HG03196 (cell line): ENCODE data around the gene KNDC1.

Experiments
- ATAC-seq: cut with Tn5 transposase; IDR thresholded peaks from one replicate; pipeline ENCODE4 v1.9.1; 2021; ENCODE audit not compliant: unreplicated experiment

Gene KNDC1

DNA sequence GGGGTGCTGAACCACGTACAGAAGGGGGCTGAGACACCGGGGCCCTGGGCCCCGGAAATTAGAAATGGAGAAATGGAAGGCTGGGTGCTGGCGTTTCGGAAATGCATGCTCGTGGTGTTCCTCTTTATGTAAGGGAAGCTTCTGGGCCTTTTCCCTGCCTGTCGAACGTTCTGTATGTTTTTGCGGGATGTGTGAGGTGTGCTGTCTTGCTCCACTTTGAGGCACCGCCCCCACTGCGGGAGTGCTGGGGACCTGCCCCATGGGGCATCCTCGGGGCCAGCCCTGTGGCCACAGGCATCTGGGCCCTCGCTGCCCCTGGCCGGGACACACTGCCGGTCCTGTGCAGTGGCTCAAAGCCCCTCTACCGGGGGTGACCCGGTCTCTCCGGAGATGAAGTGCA lies 75.9 kb downstream of the KNDC1 start:
- no peak for ATAC-seq

- ATAC-seq = no peak
Measured at GRCh38 chr10:133236401-133237240, 76.6 kb downstream of the KNDC1 start.

- no peak for ATAC-seq
Measured at GRCh38 chr10:133237241-133237587, 77.2 kb downstream of the KNDC1 start.

DNA sequence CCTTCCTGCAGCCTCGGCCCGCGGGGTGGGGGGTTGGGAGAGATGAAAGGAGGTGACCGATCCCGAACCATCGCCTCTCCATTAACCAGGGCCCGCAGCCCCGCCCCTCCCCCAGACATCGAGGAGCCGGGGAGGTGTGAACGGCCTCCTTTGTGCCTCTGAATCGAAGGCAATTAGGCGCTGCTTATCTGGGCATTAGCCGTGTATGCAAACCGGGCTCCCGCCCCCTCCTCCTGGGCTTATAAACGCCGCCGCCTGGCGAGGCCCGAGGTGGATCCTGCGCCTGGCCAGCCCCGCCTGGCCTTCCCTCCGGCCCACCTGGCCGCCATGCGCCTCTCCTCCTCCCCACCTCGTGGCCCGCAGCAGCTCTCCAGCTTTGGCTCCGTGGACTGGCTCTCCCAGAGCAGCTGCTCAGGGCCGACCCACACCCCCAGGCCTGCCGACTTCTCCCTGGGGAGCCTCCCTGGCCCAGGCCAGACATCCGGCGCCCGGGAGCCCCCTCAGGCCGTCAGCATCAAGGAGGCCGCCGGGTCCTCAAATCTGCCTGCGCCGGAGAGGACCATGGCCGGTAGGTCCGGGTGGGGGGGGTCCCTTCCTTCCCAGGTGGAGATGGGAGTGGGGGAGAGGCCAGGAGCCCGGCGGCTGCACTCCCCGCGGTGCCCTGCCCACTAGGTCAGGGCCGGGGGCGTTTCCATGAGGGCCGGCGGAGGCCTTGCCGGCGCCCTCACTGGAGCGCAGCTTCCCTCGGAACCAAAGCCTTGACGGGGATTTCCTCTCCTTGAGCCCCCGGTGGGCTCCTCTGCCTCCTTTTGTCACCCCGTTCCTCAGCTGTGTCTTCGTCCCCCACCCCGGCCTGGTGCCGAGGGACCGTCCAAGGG lies 77.8 kb downstream of the KNDC1 start, which contains the start of gene VENTX:
Gene VENTX, plus strand, starts transcription at position 268 of the 878 bp plus-strand sequence. Its CDS starts 60 bp downstream, at position 328.
- ATAC-seq = no peak

DNA sequence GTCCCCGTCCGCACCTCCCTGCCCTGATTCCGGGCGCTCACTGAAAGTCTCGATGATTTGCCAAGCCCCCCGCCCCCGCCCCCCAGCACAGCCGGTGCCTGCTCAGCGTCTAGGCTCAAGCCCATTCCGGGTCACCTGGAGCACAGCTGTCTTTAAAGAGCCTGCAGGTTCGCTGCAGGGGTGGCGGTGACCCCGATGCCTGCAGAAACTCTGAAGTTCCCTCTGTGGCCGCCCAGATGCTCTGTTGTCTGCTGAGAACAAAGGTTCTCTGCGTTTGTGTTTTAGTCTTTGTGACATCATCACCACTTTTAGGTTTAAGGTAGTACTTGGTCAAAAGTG lies 78.4 kb downstream of the KNDC1 start:
- no peak for ATAC-seq

GRCh38 chr10:133239990-133240389 lies 80.0 kb downstream of the KNDC1 start:
- ATAC-seq = no peak

DNA sequence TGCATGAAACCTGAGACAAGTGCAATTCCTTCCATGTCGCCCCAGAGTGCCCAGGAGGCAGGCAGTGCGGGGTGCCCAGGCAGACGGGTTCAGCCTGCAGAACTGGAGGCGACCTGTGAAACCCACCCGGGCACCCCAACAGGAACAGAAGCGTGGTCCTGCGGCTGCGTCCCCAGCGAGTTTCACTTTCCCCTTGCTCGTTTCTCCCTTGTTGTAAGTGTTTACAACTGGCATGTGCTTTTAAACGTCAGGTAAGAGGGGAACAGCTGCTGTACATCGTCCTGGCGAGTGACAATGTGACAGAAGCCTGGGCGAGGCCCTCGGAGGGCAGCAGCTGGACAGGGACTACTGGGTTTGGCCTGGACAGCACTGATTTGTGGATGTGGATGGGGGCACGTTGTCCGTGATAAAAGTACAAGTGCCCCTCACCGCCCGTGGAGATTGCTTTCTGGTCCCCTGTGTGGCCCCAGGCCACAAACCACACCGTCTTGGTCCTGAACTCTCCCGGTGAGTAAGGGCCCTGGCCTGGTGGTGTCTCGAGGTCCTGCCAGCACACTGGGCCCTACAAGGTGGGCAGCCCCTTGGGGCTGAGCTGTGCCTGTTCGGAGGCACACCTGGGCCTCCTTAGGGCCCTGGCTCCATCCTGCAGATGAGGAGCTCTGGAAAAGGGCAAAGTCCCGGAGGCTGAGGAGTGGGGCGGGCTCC lies 81.6 kb downstream of the KNDC1 start:
- ATAC-seq = no peak

GRCh38 chr10:133242611-133243356 lies 82.8 kb downstream of the KNDC1 start:
- ATAC-seq = no peak

- ATAC-seq = no peak
Measured at GRCh38 chr10:133243593-133243992, 83.6 kb downstream of the KNDC1 start.

DNA sequence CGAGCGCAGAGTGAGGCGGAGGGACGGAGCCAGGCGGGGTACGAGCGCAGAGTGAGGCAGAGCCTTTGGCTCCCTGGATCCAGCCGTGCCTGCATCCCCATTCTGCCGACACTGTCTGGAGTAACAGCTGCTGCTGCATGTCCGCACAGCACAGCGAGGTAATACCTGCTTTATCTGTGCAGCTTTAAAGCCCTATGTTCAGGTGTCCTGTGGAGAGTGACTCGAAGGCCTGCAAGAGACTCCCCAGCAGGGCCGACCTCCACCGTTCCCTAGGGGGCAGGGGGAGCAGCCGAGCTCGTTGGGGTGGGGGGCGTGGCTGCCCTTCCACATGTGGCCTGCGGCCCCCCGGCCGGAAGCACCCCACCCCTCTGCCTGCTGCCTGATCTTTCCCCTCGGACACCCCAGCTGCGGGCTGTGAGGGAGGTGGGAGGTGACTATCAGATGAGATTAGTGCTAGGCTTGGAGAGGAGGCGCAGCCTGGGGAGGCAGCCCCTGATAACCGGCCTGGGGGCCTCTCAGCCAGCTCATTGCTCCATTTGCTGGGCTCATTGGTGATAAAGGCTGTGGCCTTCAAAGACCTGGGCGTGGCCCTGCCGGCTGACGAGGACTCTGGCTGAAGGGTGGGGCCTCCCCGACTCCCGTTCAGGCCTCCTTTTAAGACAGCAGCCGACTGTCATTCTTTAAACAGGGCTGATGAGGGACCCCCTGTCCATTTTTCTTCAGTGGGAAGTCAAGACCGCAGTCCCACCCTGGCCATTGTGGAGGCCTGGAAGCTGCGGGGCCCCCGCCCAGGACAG lies 85.6 kb downstream of the KNDC1 start:
- ATAC-seq = no peak

DNA sequence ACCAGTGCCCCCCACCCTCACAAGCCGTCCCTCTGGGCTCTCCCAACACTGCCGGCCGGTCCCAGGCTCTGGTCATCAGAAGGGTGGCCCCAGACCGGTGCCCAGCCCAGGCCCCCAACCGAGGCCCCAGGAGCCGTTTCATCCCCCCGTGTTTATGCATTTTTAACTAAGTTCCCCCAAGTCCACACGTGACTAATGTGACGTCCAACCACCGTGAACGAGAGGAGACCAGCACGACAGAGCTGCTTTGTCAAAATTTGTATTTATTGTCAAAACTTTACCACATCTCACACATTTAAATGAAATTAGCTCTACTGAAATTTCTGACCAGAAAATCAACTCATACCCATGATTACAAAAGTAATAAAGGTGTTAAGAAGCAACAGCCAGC lies 86.2 kb downstream of the KNDC1 start:
- no peak for ATAC-seq

DNA sequence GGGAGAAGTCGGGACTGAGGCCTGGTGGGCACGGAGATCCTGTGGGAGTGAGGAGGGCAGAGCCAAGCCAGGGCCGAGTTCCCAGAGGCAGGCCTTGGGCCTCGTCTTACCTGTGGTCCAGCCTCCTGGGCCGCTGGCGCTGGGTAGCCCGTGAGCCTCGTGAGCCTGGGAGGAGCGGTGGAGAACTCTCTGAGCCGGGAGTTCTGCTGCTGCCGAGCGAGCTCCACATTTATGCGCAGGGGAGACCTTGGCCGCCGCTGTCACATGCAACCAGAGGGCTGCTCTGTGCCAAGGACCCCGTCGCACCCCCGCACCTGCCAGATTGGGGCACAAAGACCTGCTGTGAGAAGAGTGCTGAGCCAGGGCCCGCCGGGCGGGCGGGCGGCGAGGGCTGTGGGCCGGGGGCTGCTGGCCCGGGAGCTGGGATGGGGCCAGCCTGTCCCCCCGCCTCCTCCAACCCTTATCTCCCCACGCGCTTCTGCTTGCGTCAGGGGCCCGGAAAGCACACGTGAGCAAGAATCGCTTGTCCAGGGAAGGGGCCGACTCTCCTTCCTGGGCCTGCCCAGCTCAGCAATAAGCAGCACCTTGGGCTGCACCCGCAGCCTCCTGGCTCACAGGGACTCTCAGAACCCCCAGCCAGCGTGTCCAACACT lies 87.8 kb downstream of the KNDC1 start:
- ATAC-seq = no peak

DNA sequence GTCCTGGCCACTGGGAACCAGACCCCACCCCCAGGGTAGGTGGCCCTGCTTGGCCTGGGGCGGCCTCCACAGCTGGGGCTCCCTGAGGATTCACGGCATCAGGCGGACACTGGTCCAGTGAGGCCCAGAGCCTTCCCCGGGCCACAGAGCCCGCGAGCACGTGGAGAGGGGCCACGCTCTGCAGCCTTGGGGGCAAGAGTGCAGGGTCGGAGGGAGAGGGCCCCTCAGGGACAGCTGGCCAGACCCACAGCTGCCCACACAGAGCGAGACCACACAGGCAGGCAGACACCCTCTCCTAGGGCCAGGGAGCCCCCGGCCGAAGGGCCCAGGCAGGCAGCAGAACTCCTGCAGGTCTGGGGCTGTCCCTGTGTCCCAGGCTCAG lies 88.3 kb downstream of the KNDC1 start:
- no peak for ATAC-seq

GRCh38 chr10:133249094-133249780 lies 89.2 kb downstream of the KNDC1 start:
- no peak for ATAC-seq

DNA sequence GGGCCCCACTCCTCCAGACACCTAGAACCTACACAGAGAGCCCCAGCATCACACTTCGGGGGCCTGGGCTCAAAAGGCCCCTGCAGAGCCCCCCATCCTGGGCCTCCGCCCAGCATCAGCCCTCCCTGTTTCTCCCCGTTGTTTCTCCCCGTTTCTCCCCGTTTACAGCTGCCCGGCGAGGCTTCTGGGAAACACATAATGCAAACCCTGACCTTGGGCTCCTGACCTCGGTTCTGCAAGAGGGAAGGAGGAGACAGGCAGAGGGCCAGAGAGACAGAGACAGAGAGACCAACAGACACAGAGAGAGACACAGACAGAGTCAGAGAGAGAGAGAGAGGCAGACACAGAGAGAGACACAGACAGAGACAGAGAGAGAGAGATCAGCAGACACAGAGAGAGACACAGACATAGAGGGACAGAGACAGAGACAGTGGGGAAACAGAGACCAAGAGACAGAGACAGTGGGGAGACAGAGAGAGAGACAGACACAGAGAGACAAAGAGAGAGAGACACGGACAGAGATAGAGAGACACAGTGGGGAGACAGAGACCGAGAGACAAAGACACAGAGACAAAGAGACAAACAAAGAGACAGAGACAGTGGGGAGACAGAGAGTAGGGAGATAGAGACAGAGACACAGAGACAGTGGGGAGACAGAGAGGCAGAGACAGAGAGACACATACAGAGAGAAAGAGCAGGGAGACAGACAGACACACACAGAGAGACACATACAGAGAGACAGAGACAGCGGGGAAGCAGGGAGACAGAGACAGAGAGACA lies 90.1 kb downstream of the KNDC1 start:
- ATAC-seq = no peak

DNA sequence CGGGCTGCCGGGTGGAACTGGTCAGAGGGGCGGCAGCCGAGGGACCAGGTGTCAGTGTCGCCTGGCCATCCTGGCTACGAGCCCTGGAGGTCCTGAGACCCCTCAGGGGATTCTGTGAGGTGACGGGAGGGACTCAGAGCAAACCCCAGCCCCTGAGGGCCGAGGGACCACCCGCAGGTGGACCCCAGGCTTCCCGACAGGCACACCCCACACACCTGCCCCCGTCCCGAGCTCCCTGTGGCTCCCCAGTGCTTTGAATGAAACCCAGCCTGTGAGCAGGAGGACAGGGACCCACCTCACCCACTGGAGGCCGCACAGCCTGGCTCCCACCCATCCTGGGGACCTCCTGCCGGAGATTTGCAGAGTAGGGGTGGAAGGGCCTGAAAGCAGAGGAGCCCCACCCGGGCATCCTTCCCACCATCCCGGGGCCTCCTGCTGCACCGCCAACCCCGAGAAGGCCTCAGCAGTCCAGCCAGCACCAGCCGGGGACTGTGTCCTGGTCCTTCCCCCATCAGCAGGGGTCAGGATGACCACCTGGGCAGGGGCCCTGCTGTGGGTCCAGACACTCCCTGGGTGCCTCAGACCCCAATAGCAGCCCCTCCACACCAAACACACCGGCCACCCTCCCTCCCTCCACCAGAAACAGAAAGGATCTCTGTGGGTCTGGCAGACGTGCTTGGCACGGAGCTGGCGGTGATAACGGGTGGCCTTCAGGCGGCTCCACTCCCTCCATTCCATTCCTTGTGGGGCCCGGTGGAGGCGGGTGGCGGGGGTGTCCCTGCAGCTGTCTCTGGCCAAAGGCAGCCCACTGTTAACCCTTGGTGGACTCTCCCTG lies 91.6 kb downstream of the KNDC1 start:
- no peak for ATAC-seq

GRCh38 chr10:133252223-133252552 lies 92.2 kb downstream of the KNDC1 start:
- ATAC-seq = no peak
